AG04450 (cell line): ENCODE measurements around the gene ZNF132. TPM values are rescaled to one million over a fixed set of nuclear protein-coding genes. Genes with fewer than 3 reads are reported as not detected.

Source experiments
- CTCF ChIA-PET: fragments of 300-600, 350-600 bp; formaldehyde crosslinking; extraction: SDS; loops from one replicate; lab custom pipeline; 2022; ENCODE audit warnings: antibody characterized with exemption, inconsistent platforms; lab: Charles Lee
- POLR2A ChIA-PET: fragments of 350-600 bp; formaldehyde crosslinking; extraction: SDS; loops from one replicate; lab custom pipeline; 2021; ENCODE audit warnings: antibody characterized with exemption, inconsistent platforms; lab: Yijun Ruan, JAX
- DNase-seq: peaks from one replicate; pipeline ENCODE4 v3.0.0-alpha.2; 2011; ENCODE audit warnings: low read depth, low spot score
- H3K27ac ChIP-seq: one replicate; pipeline ENCODE4 v1.5.1; 2012; ENCODE audit warnings: low read depth, low read length, control low read depth
- H3K27me3 ChIP-seq: one replicate; pipeline ENCODE4 v1.6.0; 2012; ENCODE audit warnings: low read length; ENCODE audit not compliant: control insufficient read depth, insufficient read depth
- H3K4me3 ChIP-seq: 2 replicates; pipeline ENCODE4 v1.5.1; 2011; ENCODE audit warnings: mild to moderate bottlenecking, low read depth, low read length, control low read depth
- H3K9me3 ChIP-seq: 2 replicates; pipeline ENCODE4 v1.5.1; 2012; ENCODE audit warnings: low read length; ENCODE audit not compliant: control insufficient read depth, insufficient read depth
- polyA plus RNA-seq: library from polyadenylated mRNA; depleted of rRNA; stranded (reverse); fragments of >200 nt; gene quantifications from 2 replicates; pipeline ENCODE4 v1.2.3, GENCODE V29; 2011
- TF ChIP-seq, protein P1 (sequence below): IDR thresholded peaks from 2 replicates; pipeline ENCODE4 v1.5.1; 2011; ENCODE audit warnings: low read depth, low read length, control low read depth, inconsistent platforms

The ZNF132 gene
- polyA plus RNA-seq, 1 experiment = 4.6 TPM

GRCh38 chr19:58440556-58440955 lies 603 bp upstream of the ZNF132 start:
- ChIA-PET POLR2A (interaction anchor here (1.0 kb wide), 3 partner anchors 11 to 32 kb away, joined by 3 to 7 read pairs (median 6); partner anchors contain the start of genes ZNF324B and ZNF584), CTCF (no interaction called here)
- Histone ChIP-seq H3K4me3 (peak overlapping the region; percentile 93), H3K9me3 (peaks cover 64% of the 10 kb centered on the region), H3K27ac (peak overlapping the region; percentile 90), H3K27me3 (peaks cover 3% of the 10 kb centered on the region)
- no peak for DNase-seq
- TF ChIP-seq, protein P1, sequence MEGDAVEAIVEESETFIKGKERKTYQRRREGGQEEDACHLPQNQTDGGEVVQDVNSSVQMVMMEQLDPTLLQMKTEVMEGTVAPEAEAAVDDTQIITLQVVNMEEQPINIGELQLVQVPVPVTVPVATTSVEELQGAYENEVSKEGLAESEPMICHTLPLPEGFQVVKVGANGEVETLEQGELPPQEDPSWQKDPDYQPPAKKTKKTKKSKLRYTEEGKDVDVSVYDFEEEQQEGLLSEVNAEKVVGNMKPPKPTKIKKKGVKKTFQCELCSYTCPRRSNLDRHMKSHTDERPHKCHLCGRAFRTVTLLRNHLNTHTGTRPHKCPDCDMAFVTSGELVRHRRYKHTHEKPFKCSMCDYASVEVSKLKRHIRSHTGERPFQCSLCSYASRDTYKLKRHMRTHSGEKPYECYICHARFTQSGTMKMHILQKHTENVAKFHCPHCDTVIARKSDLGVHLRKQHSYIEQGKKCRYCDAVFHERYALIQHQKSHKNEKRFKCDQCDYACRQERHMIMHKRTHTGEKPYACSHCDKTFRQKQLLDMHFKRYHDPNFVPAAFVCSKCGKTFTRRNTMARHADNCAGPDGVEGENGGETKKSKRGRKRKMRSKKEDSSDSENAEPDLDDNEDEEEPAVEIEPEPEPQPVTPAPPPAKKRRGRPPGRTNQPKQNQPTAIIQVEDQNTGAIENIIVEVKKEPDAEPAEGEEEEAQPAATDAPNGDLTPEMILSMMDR = no peak

- TF ChIP-seq, protein P1 = no peak
- DNase-seq = no peak
- Histone ChIP-seq H3K27me3 (peaks cover 2% of the 10 kb centered on the region), H3K9me3 (peaks cover 94% of the 10 kb centered on the region), H3K4me3 (no peak overlapping the region), H3K27ac (no peak overlapping the region)
- ChIA-PET POLR2A (no interaction called here), CTCF (interaction anchor here (0.8 kb wide), 1 partner anchor 85 kb away, joined by 3 read pairs; no protein-coding TSS in a partner anchor)
Observed at GRCh38 chr19:58434217-58434616, 5.7 kb downstream of the ZNF132 start.

- Histone ChIP-seq H3K9me3 (peaks cover 84% of the 10 kb centered on the region), H3K4me3 (no peak overlapping the region), H3K27ac (no peak overlapping the region), H3K27me3 (peaks cover 2% of the 10 kb centered on the region)
- DNase-seq = no peak
- TF ChIP-seq, protein P1 = no peak
- ChIA-PET CTCF (no interaction called here), POLR2A (no interaction called here)
Observed at GRCh38 chr19:58429745-58430144, 10.2 kb downstream of the ZNF132 start.

DNA sequence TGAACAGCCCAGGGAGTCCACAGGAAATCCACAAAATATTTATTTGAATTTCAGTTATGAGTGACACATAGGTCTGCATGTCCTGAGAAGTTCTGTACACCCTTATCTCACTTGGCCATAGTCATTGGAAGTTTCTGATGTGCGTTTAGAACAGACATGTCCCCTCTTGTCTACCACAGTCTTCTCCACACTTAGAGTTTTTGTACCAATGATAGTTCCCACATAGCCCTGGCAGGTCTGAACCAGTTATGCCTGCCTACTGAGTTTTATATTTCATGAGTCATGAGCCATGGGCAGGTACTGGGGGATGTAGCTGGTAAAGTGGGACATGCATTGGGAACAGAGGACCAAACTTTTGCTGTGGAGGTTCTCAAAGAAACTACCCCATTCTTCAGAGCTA lies 11.3 kb downstream of the ZNF132 start:
- TF ChIP-seq, protein P1 = no peak
- ChIA-PET CTCF (no interaction called here), POLR2A (no interaction called here)
- Histone ChIP-seq H3K27me3 (peaks cover 2% of the 10 kb centered on the region), H3K9me3 (peaks cover 73% of the 10 kb centered on the region), H3K27ac (no peak overlapping the region), H3K4me3 (no peak overlapping the region)
- no peak for DNase-seq

DNA sequence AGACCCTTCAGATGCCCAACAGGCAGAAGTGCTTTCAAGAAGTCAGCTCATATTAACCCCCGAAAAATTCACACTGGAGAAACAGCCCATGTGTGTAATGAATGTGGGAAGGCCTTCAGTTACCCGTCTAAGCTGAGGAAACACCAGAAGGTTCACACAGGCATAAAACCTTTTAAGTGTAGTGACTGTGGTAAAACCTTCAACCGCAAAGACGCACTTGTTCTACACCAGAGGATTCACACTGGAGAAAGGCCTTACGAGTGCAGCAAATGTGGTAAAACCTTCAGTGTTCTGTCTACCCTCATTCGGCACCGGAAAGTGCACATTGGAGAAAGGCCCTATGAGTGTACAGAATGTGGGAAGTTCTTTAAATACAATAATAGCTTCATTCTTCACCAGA lies 22.9 kb downstream of the ZNF132 start:
- CTCF ChIA-PET = no interaction called here
- TF ChIP-seq, protein P1 = no peak
- Histone ChIP-seq H3K27ac (no peak overlapping the region), H3K4me3 (no peak overlapping the region), H3K27me3 (no peaks in the 10 kb centered on the region), H3K9me3 (peaks cover 22% of the 10 kb centered on the region)
- no peak for DNase-seq
- POLR2A ChIA-PET = no interaction called here
